ENCODE data around the gene TNFRSF6B. TPM values are rescaled to one million over a fixed set of nuclear protein-coding genes. Genes with fewer than 3 reads are reported as not detected.
"Not testable (repeated sequence)": the region's sequence is repeated elsewhere in the genome, so short reads cannot be mapped to it uniquely, and the experiment has no call there.

Gene TNFRSF6B
- total RNA-seq, 1 experiment from 2014 or later: not detected

GRCh38 chr20:63665708-63666107 is 30.7 kb upstream of the TNFRSF6B start:
- H3K4me2 ChIP-seq: no peak overlapping the region
- ChIA-PET POLR2A (ENCODE audit: unreplicated experiment) (no interaction called here), CTCF (no interaction called here)
- no TSS peak for BruUV-seq (replicated peaks)
- no peaks in the 10 kb centered on the region for H3K9me2 ChIP-seq (ENCODE audit: insufficient read depth)
- no peak for DNase-seq
- H3K4me3 ChIP-seq: no peak overlapping the region
- H3K79me2 ChIP-seq (ENCODE audit: low read depth): 0 out of 2 replicates have a peak, but pooled peaks cover 4% of the 10 kb centered on the region
- no peaks in the 10 kb centered on the region for H3K9me3 ChIP-seq (ENCODE audit: insufficient read depth, low read depth)
- TF ChIP-seq CTCF (conservative IDR thresholded peaks at IDR 0.05) (no peak), EZH2 (IDR thresholded peaks at IDR 0.05; ENCODE audit: low read depth) (no peak)
- H3K27ac ChIP-seq: no peak overlapping the region
- no peaks in the 10 kb centered on the region for H4K20me1 ChIP-seq (ENCODE audit: insufficient read depth)
- no peaks in the 10 kb centered on the region for H3K27me3 ChIP-seq (ENCODE audit: insufficient read depth, low read depth)
- intact Hi-C loops (cut with micrococcal nuclease; ENCODE audit: unreplicated experiment): no loop called here
- no peaks in the 10 kb centered on the region for H3K4me1 ChIP-seq (replicated peaks; ENCODE audit: insufficient read depth)
- H3F3A ChIP-seq (ENCODE audit: insufficient read depth, low read depth): no peaks in the 10 kb centered on the region
- H3K36me3 ChIP-seq (ENCODE audit: low read depth): peaks cover 20% of the 10 kb centered on the region
- no peak overlapping the region for H2AFZ ChIP-seq

GRCh38 chr20:63667858-63668257 is 28.6 kb upstream of the TNFRSF6B start:
- no peaks in the 10 kb centered on the region for H3K9me2 ChIP-seq (ENCODE audit: insufficient read depth)
- H2AFZ ChIP-seq: no peak overlapping the region
- peaks cover 12% of the 10 kb centered on the region; the same call in 1 of the 2 replicates for H3K36me3 ChIP-seq (ENCODE audit: low read depth)
- H3K4me2 ChIP-seq: no peak overlapping the region
- no peak overlapping the region for H3K27ac ChIP-seq
- no peak for DNase-seq
- TF ChIP-seq EZH2 (IDR thresholded peaks at IDR 0.05; ENCODE audit: low read depth) (no peak), CTCF (conservative IDR thresholded peaks at IDR 0.05) (no peak)
- H3K27me3 ChIP-seq (ENCODE audit: insufficient read depth, low read depth): no peaks in the 10 kb centered on the region
- ChIA-PET CTCF (no interaction called here), POLR2A (ENCODE audit: unreplicated experiment) (no interaction called here)
- no peak overlapping the region for H3K4me3 ChIP-seq
- no peaks in the 10 kb centered on the region for H3F3A ChIP-seq (ENCODE audit: insufficient read depth, low read depth)
- no TSS peak for BruUV-seq (replicated peaks)
- no peaks in the 10 kb centered on the region for H3K79me2 ChIP-seq (ENCODE audit: low read depth)
- no peaks in the 10 kb centered on the region for H4K20me1 ChIP-seq (ENCODE audit: insufficient read depth)
- no peaks in the 10 kb centered on the region for H3K4me1 ChIP-seq (replicated peaks; ENCODE audit: insufficient read depth)
- no peaks in the 10 kb centered on the region for H3K9me3 ChIP-seq (ENCODE audit: insufficient read depth, low read depth)
- intact Hi-C loops (cut with micrococcal nuclease; ENCODE audit: unreplicated experiment): no loop called here

DNA sequence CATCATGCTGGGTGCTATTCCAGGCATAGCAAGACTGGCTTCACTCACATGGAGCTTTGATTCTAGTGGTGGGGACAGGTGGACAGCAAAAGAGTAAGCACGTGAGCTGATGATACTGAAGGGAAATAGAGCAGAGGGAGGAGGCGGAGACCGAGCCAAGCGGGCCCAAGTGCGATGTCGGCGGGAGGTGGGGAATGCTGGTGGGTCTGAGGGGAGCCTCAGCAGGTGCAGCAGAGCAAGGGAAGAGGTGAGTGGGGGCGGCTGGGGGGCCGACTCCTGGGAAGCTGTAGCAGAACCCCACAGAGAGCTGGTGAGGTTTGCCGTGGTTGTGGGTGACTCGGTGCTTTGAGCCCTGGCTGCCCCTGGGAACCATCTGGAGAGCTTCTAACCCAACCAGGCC is 28.1 kb upstream of the TNFRSF6B start:
- Histone ChIP-seq H3K27me3 (ENCODE audit: insufficient read depth, low read depth) (no peaks in the 10 kb centered on the region), H3F3A (ENCODE audit: insufficient read depth, low read depth) (no peaks in the 10 kb centered on the region), H3K9me2 (ENCODE audit: insufficient read depth) (no peaks in the 10 kb centered on the region), H3K9me3 (ENCODE audit: insufficient read depth, low read depth) (no peaks in the 10 kb centered on the region), H3K4me1 (replicated peaks; ENCODE audit: insufficient read depth) (no peaks in the 10 kb centered on the region), H2AFZ (no peak overlapping the region), H3K4me3 (no peak overlapping the region), H3K27ac (no peak overlapping the region), H3K36me3 (ENCODE audit: low read depth) (peaks cover 12% of the 10 kb centered on the region; the same call in 1 of the 2 replicates), H3K4me2 (no peak overlapping the region), H4K20me1 (ENCODE audit: insufficient read depth) (no peaks in the 10 kb centered on the region), H3K79me2 (ENCODE audit: low read depth) (no peaks in the 10 kb centered on the region)
- ChIA-PET POLR2A (ENCODE audit: unreplicated experiment) (interaction anchor here (0.5 kb wide), 1 partner anchor 547 kb away, joined by 7 read pairs; no protein-coding TSS in a partner anchor), CTCF (no interaction called here)
- intact Hi-C loops (cut with micrococcal nuclease; ENCODE audit: unreplicated experiment): no loop called here
- TF ChIP-seq EZH2 (IDR thresholded peaks at IDR 0.05; ENCODE audit: low read depth) (no peak), CTCF (conservative IDR thresholded peaks at IDR 0.05) (no peak)
- BruUV-seq (replicated peaks): no TSS peak
- no peak for DNase-seq

- H3K4me3 ChIP-seq; H4K20me1 ChIP-seq (ENCODE audit: insufficient read depth); H3F3A ChIP-seq (ENCODE audit: insufficient read depth, low read depth); DNase-seq; H3K27ac ChIP-seq; BruUV-seq (replicated peaks); intact Hi-C loops (cut with micrococcal nuclease; ENCODE audit: unreplicated experiment); POLR2A ChIA-PET (ENCODE audit: unreplicated experiment); H3K79me2 ChIP-seq (ENCODE audit: low read depth); H2AFZ ChIP-seq; H3K4me2 ChIP-seq; H3K4me1 ChIP-seq (replicated peaks; ENCODE audit: insufficient read depth); H3K9me2 ChIP-seq (ENCODE audit: insufficient read depth); H3K27me3 ChIP-seq (ENCODE audit: insufficient read depth, low read depth); H3K9me3 ChIP-seq (ENCODE audit: insufficient read depth, low read depth); CTCF ChIA-PET: not testable (repeated sequence)
- H3K36me3 ChIP-seq (ENCODE audit: low read depth): peaks cover 31% of the 10 kb centered on the region; the same call in 1 of the 2 replicates
Observed at GRCh38 chr20:63671695-63672094, 24.8 kb upstream of the TNFRSF6B start.

All from PC-9 (cell line).